Measurements from ENCODE around the gene SORL1.

The SORL1 gene

GRCh38 chr11:121472312-121472711 lies 20.2 kb downstream of the SORL1 start:
- no peak for DNase-seq
- Histone ChIP-seq H3K4me3 (no peak overlapping the region), H3K9me3 (no peaks in the 10 kb centered on the region), H3K27me3 (no peaks in the 10 kb centered on the region), H3K27ac (peak overlapping the region in 1 of 2 donors; percentile 29), H3K4me1 (peaks cover 0 to 58% (median 37%) of the 10 kb centered on the region in 4 donors), H3K36me3 (no peaks in the 10 kb centered on the region)
- no peak for TF ChIP-seq CTCF (IDR thresholded peaks at IDR 0.05)
- intact Hi-C loops (cut with DNase I; ENCODE audit: low total_unique reads), result no loop called here

- H3K4me1 ChIP-seq, result peaks cover 0 to 49% (median 28%) of the 10 kb centered on the region in 4 donors
- intact Hi-C loops (cut with DNase I; ENCODE audit: low total_unique reads), result no loop called here
- no peak for TF ChIP-seq CTCF (IDR thresholded peaks at IDR 0.05)
- H3K36me3 ChIP-seq, result no peaks in the 10 kb centered on the region
- H3K27ac ChIP-seq, result peak overlapping the region; percentile 29 to 52
- DNase-seq, result no peak
- H3K4me3 ChIP-seq, result no peak overlapping the region
- H3K9me3 ChIP-seq, result no peaks in the 10 kb centered on the region
- no peaks in the 10 kb centered on the region for H3K27me3 ChIP-seq
Observed at GRCh38 chr11:121473064-121473777, 21.1 kb downstream of the SORL1 start.

GRCh38 chr11:121474680-121475079 lies 22.6 kb downstream of the SORL1 start:
- DNase-seq, result no peak
- Histone ChIP-seq H3K9me3 (no peaks in the 10 kb centered on the region), H3K27ac (no peak overlapping the region), H3K4me1 (peaks cover 0 to 34% (median 16%) of the 10 kb centered on the region in 4 donors), H3K27me3 (no peaks in the 10 kb centered on the region), H3K36me3 (no peaks in the 10 kb centered on the region), H3K4me3 (no peak overlapping the region)
- no peak for TF ChIP-seq CTCF (IDR thresholded peaks at IDR 0.05)
- intact Hi-C loops (cut with DNase I; ENCODE audit: low total_unique reads), result loop anchor here (5.0 kb wide), 1 partner anchor 43 kb away; no protein-coding TSS in a partner anchor

GRCh38 chr11:121476379-121477032 lies 24.4 kb downstream of the SORL1 start:
- no peak for TF ChIP-seq CTCF (IDR thresholded peaks at IDR 0.05)
- no peak overlapping the region for H3K4me3 ChIP-seq
- H3K27me3 ChIP-seq, result no peaks in the 10 kb centered on the region
- H3K4me1 ChIP-seq, result peaks cover 0 to 17% (median 8%) of the 10 kb centered on the region in 4 donors
- intact Hi-C loops (cut with DNase I; ENCODE audit: low total_unique reads), result loop anchor here (5.0 kb wide), 1 partner anchor 41 kb away; no protein-coding TSS in a partner anchor
- H3K27ac ChIP-seq, result no peak overlapping the region
- no peaks in the 10 kb centered on the region for H3K9me3 ChIP-seq
- no peak for DNase-seq
- no peaks in the 10 kb centered on the region for H3K36me3 ChIP-seq

- Histone ChIP-seq H3K27ac (no peak overlapping the region), H3K9me3 (no peaks in the 10 kb centered on the region), H3K4me3 (no peak overlapping the region), H3K4me1 (peaks cover 0 to 12% (median 4%) of the 10 kb centered on the region in 4 donors), H3K36me3 (no peaks in the 10 kb centered on the region), H3K27me3 (no peaks in the 10 kb centered on the region)
- no peak for DNase-seq
- intact Hi-C loops (cut with DNase I; ENCODE audit: low total_unique reads), result loop anchor here (5.0 kb wide), 1 partner anchor 39 kb away; no protein-coding TSS in a partner anchor
- TF ChIP-seq CTCF (IDR thresholded peaks at IDR 0.05), result no peak
Observed at GRCh38 chr11:121478226-121478894, 26.2 kb downstream of the SORL1 start.
